HG02884 (cell line): ENCODE data around the gene TMED5.

Experiments used
- ATAC-seq: cut with Tn5 transposase; IDR thresholded peaks from one replicate; pipeline ENCODE4 v1.9.1; 2021; ENCODE audit warnings: mild to moderate bottlenecking, moderate library complexity; ENCODE audit not compliant: unreplicated experiment

Gene TMED5

GRCh38 chr1:93124556-93125355 is 55.5 kb downstream of the TMED5 start:
- no peak for ATAC-seq

DNA sequence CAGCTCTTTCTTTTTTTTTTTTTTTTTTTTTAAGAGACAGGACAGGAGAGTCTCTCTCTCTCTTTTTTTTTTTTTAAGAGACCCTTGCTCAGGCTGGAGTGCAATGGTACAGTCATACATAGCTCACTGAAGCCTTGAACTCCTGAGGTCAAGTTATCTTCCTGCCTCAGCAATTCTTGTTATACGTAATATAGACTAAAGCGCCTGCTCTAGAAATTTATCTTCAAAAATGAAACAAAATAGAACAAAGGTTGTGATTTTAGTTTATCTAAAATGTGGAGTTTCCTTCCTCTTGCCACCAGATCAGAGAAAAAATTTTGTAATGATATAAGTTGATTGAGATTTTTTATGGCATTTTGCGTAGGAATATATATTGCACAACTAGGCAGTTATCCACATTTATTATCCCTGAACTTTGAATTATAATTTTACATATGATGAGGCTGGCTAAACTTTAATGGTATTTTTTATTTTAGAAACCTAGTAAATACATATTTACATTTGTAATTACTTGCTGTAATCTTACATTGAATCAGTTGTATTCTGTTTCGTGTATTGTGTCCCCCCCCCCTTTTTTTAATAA is 56.9 kb downstream of the TMED5 start:
- no peak for ATAC-seq

- ATAC-seq, result no peak
Observed at GRCh38 chr1:93120614-93121013, 59.6 kb downstream of the TMED5 start.

DNA sequence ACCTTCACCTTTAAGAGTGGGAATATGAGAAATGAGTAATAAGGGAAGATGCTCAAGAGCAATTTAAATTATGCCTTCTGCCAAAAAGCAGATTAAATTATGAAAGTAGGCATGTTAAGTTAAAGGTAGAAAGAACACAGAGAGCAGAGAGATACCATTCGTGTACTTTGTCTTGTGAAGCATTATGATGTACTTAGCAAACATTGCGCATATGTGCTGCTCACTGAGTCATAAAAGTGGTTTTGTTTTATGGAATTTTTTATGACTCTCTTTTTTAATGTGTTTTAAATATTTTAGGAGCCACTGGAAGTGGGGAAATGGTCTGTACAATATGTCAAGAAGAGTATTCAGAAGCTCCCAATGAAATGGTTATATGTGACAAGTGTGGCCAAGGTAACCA is 65.8 kb downstream of the TMED5 start:
- no peak for ATAC-seq

DNA sequence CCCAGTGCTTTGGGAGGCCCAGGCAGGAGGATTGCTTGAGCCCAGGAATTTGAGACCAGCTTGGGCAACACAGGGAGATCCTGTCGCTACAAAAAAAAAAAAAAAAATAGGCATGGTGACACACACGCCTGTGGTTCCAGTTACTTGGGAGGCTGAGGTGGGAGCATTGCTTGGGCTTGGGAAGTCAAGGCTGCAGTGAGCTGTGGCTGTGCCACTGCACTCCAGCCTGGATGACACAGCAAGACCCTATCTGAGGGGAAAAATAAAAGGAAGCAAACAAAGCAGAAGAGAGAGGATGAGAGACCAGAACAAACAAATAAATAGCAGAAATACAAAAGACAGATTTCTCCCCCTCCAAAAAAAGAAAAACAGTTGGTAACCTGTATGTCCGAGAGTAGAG is 67.1 kb downstream of the TMED5 start:
- no peak for ATAC-seq

- no peak for ATAC-seq
Observed at GRCh38 chr1:93111561-93111960, 68.7 kb downstream of the TMED5 start.

- no peak for ATAC-seq
Observed at GRCh38 chr1:93111065-93111464, 69.1 kb downstream of the TMED5 start.

GRCh38 chr1:93109578-93109977 is 70.6 kb downstream of the TMED5 start:
- ATAC-seq, result no peak

- no peak for ATAC-seq
Observed at GRCh38 chr1:93108335-93108734, 71.9 kb downstream of the TMED5 start.

GRCh38 chr1:93107395-93107794 is 72.8 kb downstream of the TMED5 start:
- ATAC-seq, result no peak

GRCh38 chr1:93106226-93106625 is 74.0 kb downstream of the TMED5 start:
- ATAC-seq, result no peak

DNA sequence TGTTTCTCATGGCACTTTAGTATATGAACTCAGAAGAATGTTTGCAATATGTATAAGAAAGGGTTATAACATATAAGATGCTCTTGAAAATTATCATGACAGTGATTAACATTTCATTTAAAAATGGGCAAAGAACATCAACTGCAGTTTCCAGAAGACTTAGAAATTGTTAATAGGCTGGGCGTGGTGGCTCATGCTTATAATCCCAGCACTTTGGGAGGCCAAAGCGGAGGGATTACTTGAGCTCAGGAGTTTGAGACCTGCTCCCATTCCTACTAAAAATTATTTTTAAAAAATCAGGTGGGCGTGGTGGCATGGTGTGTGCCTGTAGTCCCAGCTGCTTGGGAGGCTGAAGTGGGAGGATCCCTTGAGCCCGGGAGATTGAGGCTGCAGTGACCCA is 78.1 kb downstream of the TMED5 start:
- no peak for ATAC-seq
